Measurements from ENCODE around the gene ERBB2. TPM values are rescaled to one million over a fixed set of nuclear protein-coding genes. Genes with fewer than 3 reads are reported as not detected.
"Not testable (repeated sequence)": the region's sequence is repeated elsewhere in the genome, so short reads cannot be mapped to it uniquely, and the experiment has no call there.

Gene ERBB2
- polyA plus RNA-seq, 1 donor: 175 TPM

DNA sequence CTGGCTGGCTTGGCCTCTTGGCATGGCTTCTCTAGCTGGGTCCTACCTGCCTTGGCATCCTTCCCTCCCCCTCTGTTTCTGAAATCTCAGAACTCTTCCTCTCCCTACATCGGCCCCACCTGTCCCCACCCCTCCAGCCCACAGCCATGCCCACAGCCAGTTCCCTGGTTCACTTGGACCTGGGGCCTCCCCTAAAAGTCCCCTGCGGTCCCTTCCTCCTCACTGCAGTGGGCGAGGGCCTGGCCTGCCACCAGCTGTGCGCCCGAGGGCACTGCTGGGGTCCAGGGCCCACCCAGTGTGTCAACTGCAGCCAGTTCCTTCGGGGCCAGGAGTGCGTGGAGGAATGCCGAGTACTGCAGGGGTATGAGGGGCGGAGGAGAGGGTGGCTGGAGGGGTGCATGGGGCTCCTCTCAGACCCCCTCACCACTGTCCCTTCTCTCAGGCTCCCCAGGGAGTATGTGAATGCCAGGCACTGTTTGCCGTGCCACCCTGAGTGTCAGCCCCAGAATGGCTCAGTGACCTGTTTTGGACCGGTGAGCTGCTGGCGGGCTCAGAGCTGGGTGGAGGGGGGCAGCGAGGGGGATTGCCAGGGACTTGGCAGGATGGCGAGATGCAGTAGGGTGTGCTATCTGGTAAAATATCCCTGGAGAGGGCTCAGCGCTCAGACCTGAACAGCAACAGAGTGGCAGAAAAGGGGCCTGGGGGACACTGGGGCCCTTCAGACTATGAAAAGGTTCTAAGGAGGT, 16.4 kb downstream of the ERBB2 start:
- DNase-seq: no peak
- H3K36me3 ChIP-seq (ENCODE audit: control insufficient read depth, insufficient read depth, low read length): peaks cover 85% of the 10 kb centered on the region
- no CpG with 5 or more reads among the region's 15 CpGs for WGBS (ENCODE audit: insufficient coverage, low lambda C conversion rate)

GRCh38 chr17:39716879-39717536, 17.1 kb downstream of the ERBB2 start:
- DNase-seq: no peak
- no peaks in the 10 kb centered on the region for H3K27me3 ChIP-seq (ENCODE audit: control insufficient read depth, insufficient read depth, low read length)
- WGBS (ENCODE audit: insufficient coverage, low lambda C conversion rate): no CpG with 5 or more reads among the region's 11 CpGs
- no peaks in the 10 kb centered on the region for H3K9me3 ChIP-seq (ENCODE audit: control insufficient read depth, low read depth, low read length)
- H3K27ac ChIP-seq (ENCODE audit: low read length): no peak overlapping the region
- peaks cover 80% of the 10 kb centered on the region for H3K36me3 ChIP-seq (ENCODE audit: control insufficient read depth, insufficient read depth, low read length)
- H3K4me1 ChIP-seq (ENCODE audit: control insufficient read depth, insufficient read depth, low read length): no peaks in the 10 kb centered on the region
- H3K4me3 ChIP-seq (ENCODE audit: low read length): no peak overlapping the region

More for the DNA sequence above, 16.4 kb downstream of the ERBB2 start:
- H3K4me3 ChIP-seq (ENCODE audit: low read length): no peak overlapping the region
- no peak overlapping the region for H3K27ac ChIP-seq (ENCODE audit: low read length)
- no peaks in the 10 kb centered on the region for H3K4me1 ChIP-seq (ENCODE audit: control insufficient read depth, insufficient read depth, low read length)
- no peaks in the 10 kb centered on the region for H3K9me3 ChIP-seq (ENCODE audit: control insufficient read depth, low read depth, low read length)
- H3K27me3 ChIP-seq (ENCODE audit: control insufficient read depth, insufficient read depth, low read length): no peaks in the 10 kb centered on the region

DNA sequence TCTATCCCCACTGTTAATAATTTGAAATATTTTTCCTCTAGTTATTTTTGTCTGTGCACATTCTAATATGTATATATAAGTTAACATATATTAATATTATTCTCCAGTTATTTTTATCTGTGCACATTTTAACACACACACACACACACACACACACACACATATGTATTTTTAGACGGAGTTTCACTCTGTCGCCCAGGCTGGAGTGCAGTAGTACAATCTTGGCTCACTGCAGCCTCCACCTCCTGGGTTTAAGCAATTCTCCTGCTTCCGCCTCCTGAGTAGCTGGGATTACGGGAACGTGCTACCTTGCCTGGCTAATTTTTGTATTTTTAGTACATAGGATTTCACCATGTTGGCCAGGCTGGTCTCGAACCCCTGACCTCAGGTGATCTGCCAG, 17.8 kb downstream of the ERBB2 start:
- peaks cover 79% of the 10 kb centered on the region for H3K36me3 ChIP-seq (ENCODE audit: control insufficient read depth, insufficient read depth, low read length)
- no peaks in the 10 kb centered on the region for H3K4me1 ChIP-seq (ENCODE audit: control insufficient read depth, insufficient read depth, low read length)
- no CpG with 5 or more reads among the region's 6 CpGs for WGBS (ENCODE audit: insufficient coverage, low lambda C conversion rate)
- no peak overlapping the region for H3K4me3 ChIP-seq (ENCODE audit: low read length)
- no peaks in the 10 kb centered on the region for H3K27me3 ChIP-seq (ENCODE audit: control insufficient read depth, insufficient read depth, low read length)
- DNase-seq: no peak
- no peaks in the 10 kb centered on the region for H3K9me3 ChIP-seq (ENCODE audit: control insufficient read depth, low read depth, low read length)
- H3K27ac ChIP-seq (ENCODE audit: low read length): no peak overlapping the region

GRCh38 chr17:39719563-39720355, 19.9 kb downstream of the ERBB2 start:
- peaks cover 81% of the 10 kb centered on the region for H3K36me3 ChIP-seq (ENCODE audit: control insufficient read depth, insufficient read depth, low read length)
- 90% methylated on average over 2 of the region's 7 CpGs for WGBS (ENCODE audit: insufficient coverage, low lambda C conversion rate)
- no peaks in the 10 kb centered on the region for H3K9me3 ChIP-seq (ENCODE audit: control insufficient read depth, low read depth, low read length)
- no peaks in the 10 kb centered on the region for H3K4me1 ChIP-seq (ENCODE audit: control insufficient read depth, insufficient read depth, low read length)
- H3K4me3 ChIP-seq (ENCODE audit: low read length): no peak overlapping the region
- DNase-seq: no peak
- H3K27me3 ChIP-seq (ENCODE audit: control insufficient read depth, insufficient read depth, low read length): no peaks in the 10 kb centered on the region
- H3K27ac ChIP-seq (ENCODE audit: low read length): no peak overlapping the region

DNA sequence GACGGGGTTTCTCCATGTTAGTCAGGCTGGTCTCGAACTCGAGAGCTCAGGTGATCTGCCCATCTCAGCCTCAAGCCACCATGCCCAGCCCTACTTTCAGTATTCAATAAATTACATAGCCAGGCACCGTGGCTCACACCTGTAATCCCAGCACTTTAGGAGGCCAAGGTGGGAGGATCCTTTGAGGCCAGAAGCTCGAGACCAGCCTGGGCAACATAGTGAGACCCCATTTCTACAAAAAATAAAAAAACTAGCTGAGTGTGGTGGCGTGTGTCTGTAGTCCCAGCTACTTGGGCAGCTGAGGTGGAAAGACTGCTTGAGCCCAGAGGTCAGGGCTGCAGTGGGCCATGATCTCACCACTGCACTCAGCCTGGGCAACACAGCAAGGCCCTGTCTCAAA, 22.2 kb downstream of the ERBB2 start:
- no peak overlapping the region for H3K27ac ChIP-seq (ENCODE audit: low read length)
- no peak for DNase-seq
- H3K9me3 ChIP-seq (ENCODE audit: control insufficient read depth, low read depth, low read length): no peaks in the 10 kb centered on the region
- H3K27me3 ChIP-seq (ENCODE audit: control insufficient read depth, insufficient read depth, low read length): no peaks in the 10 kb centered on the region
- peaks cover 83% of the 10 kb centered on the region for H3K36me3 ChIP-seq (ENCODE audit: control insufficient read depth, insufficient read depth, low read length)
- WGBS (ENCODE audit: insufficient coverage, low lambda C conversion rate): no CpG with 5 or more reads among the region's 6 CpGs
- no peaks in the 10 kb centered on the region for H3K4me1 ChIP-seq (ENCODE audit: control insufficient read depth, insufficient read depth, low read length)
- no peak overlapping the region for H3K4me3 ChIP-seq (ENCODE audit: low read length)

DNA sequence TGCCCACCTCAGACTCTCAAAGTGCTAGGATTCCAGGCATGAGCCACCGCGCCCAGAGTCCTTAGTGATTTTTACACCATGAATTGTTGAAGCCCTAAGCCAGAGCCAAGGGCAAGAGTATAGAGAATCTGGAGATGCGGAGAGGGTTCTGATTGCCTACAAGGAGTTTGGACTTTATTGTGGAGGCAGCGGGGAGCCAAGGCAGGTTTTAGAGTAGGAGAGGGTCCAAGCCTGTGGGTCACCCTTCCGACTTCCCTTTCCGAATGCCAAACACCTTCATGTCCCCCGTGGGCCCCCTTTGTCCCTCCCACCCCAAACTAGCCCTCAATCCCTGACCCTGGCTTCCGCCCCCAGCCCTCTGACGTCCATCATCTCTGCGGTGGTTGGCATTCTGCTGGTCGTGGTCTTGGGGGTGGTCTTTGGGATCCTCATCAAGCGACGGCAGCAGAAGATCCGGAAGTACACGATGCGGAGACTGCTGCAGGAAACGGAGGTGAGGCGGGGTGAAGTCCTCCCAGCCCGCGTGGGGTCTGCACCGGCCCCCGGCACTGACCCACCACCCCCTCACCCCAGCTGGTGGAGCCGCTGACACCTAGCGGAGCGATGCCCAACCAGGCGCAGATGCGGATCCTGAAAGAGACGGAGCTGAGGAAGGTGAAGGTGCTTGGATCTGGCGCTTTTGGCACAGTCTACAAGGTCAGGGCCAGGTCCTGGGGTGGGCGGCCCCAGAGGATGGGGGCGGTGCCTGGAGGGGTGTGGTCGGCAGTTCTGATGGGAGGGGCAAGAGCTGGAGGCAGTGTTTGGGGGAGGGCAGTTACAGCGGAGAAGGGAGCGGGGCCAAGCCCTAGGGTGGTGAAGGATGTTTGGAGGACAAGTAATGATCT, 23.3 kb downstream of the ERBB2 start:
- Histone ChIP-seq H3K4me1 (ENCODE audit: control insufficient read depth, insufficient read depth, low read length) (no peaks in the 10 kb centered on the region), H3K27me3 (ENCODE audit: control insufficient read depth, insufficient read depth, low read length) (no peaks in the 10 kb centered on the region), H3K9me3 (ENCODE audit: control insufficient read depth, low read depth, low read length) (no peaks in the 10 kb centered on the region), H3K36me3 (ENCODE audit: control insufficient read depth, insufficient read depth, low read length) (peaks cover 85% of the 10 kb centered on the region), H3K27ac (ENCODE audit: low read length) (no peak overlapping the region), H3K4me3 (ENCODE audit: low read length) (no peak overlapping the region)
- no peak for DNase-seq
- WGBS (ENCODE audit: insufficient coverage, low lambda C conversion rate): 100% methylated on average over 2 of the region's 34 CpGs

- Histone ChIP-seq H3K4me1 (ENCODE audit: control insufficient read depth, insufficient read depth, low read length) (peaks cover 3% of the 10 kb centered on the region), H3K27ac (ENCODE audit: low read length) (no peak overlapping the region), H3K36me3 (ENCODE audit: control insufficient read depth, insufficient read depth, low read length) (peaks cover 84% of the 10 kb centered on the region), H3K27me3 (ENCODE audit: control insufficient read depth, insufficient read depth, low read length) (no peaks in the 10 kb centered on the region), H3K4me3 (ENCODE audit: low read length) (no peak overlapping the region), H3K9me3 (ENCODE audit: control insufficient read depth, low read depth, low read length) (no peaks in the 10 kb centered on the region)
- no peak for DNase-seq
- no CpG with 5 or more reads among the region's 13 CpGs for WGBS (ENCODE audit: insufficient coverage, low lambda C conversion rate)
These were observed 24.9 kb downstream of the ERBB2 start for GRCh38 chr17:39724731-39725130.

DNA sequence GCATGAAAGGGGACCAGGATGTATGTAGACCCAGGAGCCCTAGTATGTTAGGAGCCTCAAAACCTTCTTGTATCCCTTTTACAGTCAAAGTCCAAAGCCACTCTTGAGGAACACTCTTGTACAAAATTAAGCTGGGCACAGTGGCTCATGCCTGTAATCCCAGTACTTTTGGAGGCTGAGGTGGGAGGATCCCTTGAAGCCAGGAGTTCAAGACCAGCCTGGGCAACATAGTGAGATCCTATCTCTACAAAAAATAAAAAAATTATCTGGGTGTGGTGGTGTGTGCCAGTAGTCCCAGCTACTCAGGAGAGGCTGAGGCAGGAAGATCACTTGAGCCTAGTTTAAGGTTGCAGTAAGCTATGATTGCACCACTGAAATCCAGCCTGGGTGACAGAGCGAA, 26.1 kb downstream of the ERBB2 start:
- WGBS (ENCODE audit: insufficient coverage, low lambda C conversion rate): 100% methylated on average over 1 of the region's 1 CpG
- DNase-seq; H3K4me1 ChIP-seq (ENCODE audit: control insufficient read depth, insufficient read depth, low read length); H3K9me3 ChIP-seq (ENCODE audit: control insufficient read depth, low read depth, low read length); H3K4me3 ChIP-seq (ENCODE audit: low read length); H3K27ac ChIP-seq (ENCODE audit: low read length); H3K27me3 ChIP-seq (ENCODE audit: control insufficient read depth, insufficient read depth, low read length): not testable (repeated sequence)
- peaks cover 74% of the 10 kb centered on the region for H3K36me3 ChIP-seq (ENCODE audit: control insufficient read depth, insufficient read depth, low read length)

DNA sequence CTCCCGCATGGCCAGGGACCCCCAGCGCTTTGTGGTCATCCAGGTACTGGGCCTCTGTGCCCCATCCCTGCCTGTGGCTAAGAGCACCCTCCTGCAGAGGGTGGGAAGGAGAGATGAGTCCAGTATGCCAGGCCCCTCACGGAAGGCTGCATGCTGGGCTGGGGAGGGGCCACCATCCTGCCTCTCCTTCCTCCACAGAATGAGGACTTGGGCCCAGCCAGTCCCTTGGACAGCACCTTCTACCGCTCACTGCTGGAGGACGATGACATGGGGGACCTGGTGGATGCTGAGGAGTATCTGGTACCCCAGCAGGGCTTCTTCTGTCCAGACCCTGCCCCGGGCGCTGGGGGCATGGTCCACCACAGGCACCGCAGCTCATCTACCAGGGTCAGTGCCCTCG, 26.8 kb downstream of the ERBB2 start:
- no peak overlapping the region for H3K27ac ChIP-seq (ENCODE audit: low read length)
- H3K4me3 ChIP-seq (ENCODE audit: low read length): no peak overlapping the region
- no CpG with 5 or more reads among the region's 9 CpGs for WGBS (ENCODE audit: insufficient coverage, low lambda C conversion rate)
- H3K36me3 ChIP-seq (ENCODE audit: control insufficient read depth, insufficient read depth, low read length): peaks cover 72% of the 10 kb centered on the region
- DNase-seq: no peak
- H3K4me1 ChIP-seq (ENCODE audit: control insufficient read depth, insufficient read depth, low read length): peaks cover 7% of the 10 kb centered on the region
- no peaks in the 10 kb centered on the region for H3K27me3 ChIP-seq (ENCODE audit: control insufficient read depth, insufficient read depth, low read length)
- H3K9me3 ChIP-seq (ENCODE audit: control insufficient read depth, low read depth, low read length): no peaks in the 10 kb centered on the region

- Histone ChIP-seq H3K4me3 (ENCODE audit: low read length) (no peak overlapping the region), H3K27ac (ENCODE audit: low read length) (no peak overlapping the region), H3K9me3 (ENCODE audit: control insufficient read depth, low read depth, low read length) (no peaks in the 10 kb centered on the region), H3K36me3 (ENCODE audit: control insufficient read depth, insufficient read depth, low read length) (peaks cover 65% of the 10 kb centered on the region), H3K27me3 (ENCODE audit: control insufficient read depth, insufficient read depth, low read length) (no peaks in the 10 kb centered on the region), H3K4me1 (ENCODE audit: control insufficient read depth, insufficient read depth, low read length) (peaks cover 7% of the 10 kb centered on the region)
- WGBS (ENCODE audit: insufficient coverage, low lambda C conversion rate): no CpG with 5 or more reads among the region's 10 CpGs
- no peak for DNase-seq
These were observed 27.7 kb downstream of the ERBB2 start for GRCh38 chr17:39727556-39727955.
